ENCODE results near the gene RGS17.
A peak's percentile ranks its signal among the peaks of the same experiment; 100 is the strongest.

Gene RGS17, protein sequence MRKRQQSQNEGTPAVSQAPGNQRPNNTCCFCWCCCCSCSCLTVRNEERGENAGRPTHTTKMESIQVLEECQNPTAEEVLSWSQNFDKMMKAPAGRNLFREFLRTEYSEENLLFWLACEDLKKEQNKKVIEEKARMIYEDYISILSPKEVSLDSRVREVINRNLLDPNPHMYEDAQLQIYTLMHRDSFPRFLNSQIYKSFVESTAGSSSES

DNA sequence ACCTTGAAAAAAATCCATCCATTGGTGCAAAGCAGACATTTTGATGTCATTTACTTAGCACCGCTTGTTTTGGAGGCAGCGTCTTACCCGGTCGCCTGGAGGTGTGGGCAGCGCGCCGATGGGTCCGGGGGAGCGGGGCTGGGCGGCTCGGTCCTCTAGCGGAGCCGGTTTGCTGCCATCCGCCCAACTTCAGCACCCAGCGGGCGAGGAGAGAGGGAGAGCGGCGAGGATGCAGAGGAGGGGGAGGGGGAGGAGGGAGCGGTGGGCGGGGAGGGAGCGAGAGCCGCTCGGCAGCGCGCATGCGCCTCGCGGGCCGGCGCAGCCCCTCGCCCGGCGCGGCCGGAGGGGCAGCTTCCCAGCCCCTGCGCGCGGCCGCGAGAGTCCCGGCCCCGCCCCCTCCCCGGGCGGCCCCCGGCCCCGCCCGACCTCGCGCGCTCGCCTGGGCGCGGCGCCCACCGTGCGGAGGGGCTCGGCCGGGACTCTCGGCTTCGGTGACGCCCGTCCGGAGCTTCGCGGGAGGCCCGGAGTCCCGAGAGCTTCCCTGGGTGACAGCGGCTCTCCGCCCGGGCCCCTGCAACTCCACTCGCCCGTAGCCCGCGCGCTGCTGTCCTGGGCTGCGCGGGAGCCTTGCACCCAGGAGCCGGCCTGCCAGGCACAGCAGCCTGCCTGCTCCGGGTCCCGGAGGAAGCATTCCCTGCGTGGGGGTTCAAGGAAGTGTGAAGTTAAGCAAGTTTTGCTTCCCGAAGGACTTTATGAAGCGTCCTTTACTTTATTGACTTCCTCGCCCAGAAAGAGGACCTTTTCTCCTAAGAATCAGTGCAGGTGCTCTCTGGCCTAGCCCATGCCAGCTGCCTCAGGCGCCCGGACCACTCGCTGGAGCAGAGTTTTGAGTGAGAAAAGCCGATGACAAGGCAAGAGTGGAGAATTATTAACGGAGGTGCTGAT lies at the start of gene RGS17:
RGS17 (minus strand) TSS at position 246 of the 945 bp plus-strand sequence. CDS start 87,264 bp downstream, outside the sequence.
- peak within 1 kb of the TSS; percentile 80 for H3K4me3 ChIP-seq (ENCODE audit: low read depth, low read length)
- CTCF ChIA-PET, result no interaction called here
- DNase-seq (ENCODE audit: low read depth, low spot score), result no peak
- TF ChIP-seq, protein P1, sequence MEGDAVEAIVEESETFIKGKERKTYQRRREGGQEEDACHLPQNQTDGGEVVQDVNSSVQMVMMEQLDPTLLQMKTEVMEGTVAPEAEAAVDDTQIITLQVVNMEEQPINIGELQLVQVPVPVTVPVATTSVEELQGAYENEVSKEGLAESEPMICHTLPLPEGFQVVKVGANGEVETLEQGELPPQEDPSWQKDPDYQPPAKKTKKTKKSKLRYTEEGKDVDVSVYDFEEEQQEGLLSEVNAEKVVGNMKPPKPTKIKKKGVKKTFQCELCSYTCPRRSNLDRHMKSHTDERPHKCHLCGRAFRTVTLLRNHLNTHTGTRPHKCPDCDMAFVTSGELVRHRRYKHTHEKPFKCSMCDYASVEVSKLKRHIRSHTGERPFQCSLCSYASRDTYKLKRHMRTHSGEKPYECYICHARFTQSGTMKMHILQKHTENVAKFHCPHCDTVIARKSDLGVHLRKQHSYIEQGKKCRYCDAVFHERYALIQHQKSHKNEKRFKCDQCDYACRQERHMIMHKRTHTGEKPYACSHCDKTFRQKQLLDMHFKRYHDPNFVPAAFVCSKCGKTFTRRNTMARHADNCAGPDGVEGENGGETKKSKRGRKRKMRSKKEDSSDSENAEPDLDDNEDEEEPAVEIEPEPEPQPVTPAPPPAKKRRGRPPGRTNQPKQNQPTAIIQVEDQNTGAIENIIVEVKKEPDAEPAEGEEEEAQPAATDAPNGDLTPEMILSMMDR (IDR thresholded peaks at IDR 0.05; ENCODE audit: insufficient read depth, low read length, missing control alignments), result no peak
- POLR2A ChIA-PET, result no interaction called here

DNA sequence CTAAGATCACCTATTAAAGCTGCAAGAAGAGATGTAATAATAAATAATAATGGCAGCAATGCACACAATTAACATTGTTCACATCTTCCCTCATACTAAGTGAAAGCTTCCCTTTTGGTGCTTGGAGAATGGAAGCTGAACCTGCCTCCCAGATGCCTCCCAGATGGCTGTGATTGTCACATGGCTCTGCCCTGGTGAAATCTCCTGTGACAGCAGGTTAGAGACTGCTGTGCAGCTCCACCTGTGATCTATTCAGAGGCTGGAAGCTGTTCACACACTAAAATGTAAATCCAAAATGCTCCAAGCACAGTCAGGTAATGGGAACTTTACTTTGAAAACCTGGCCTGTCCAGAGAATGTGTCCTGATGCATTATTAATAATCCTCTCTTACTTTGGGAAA lies 41.7 kb upstream of the RGS17 start:
- ChIA-PET CTCF (no interaction called here), POLR2A (no interaction called here)
- H3K4me3 ChIP-seq (ENCODE audit: low read depth, low read length), result no peak overlapping the region
- no peak for DNase-seq (ENCODE audit: low read depth, low spot score)
- TF ChIP-seq, protein P1 (IDR thresholded peaks at IDR 0.05; ENCODE audit: insufficient read depth, low read length, missing control alignments), result no peak

DNA sequence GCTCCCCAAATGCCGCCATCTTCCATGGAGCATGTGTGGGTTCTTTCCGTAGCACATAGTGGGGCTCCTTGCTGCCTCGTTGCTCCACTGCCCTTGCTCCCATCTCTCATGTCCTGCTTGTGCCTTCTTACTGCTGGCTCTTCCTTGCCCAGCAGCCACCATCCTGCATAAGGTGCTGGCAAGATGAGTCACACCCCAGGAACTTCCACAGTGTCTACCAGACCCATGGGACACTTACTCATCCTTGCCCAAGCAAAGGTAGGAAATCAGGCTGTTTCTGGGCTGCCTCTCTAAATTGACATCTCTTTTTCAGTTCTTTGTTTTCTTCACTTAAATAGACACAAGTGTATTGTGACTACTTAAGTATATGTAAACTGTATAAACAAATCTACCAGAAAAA lies 39.4 kb upstream of the RGS17 start:
- POLR2A ChIA-PET, result no interaction called here
- TF ChIP-seq, protein P1 (IDR thresholded peaks at IDR 0.05; ENCODE audit: insufficient read depth, low read length, missing control alignments), result no peak
- H3K4me3 ChIP-seq (ENCODE audit: low read depth, low read length), result no peak overlapping the region
- no peak for DNase-seq (ENCODE audit: low read depth, low spot score)
- CTCF ChIA-PET, result no interaction called here

DNA sequence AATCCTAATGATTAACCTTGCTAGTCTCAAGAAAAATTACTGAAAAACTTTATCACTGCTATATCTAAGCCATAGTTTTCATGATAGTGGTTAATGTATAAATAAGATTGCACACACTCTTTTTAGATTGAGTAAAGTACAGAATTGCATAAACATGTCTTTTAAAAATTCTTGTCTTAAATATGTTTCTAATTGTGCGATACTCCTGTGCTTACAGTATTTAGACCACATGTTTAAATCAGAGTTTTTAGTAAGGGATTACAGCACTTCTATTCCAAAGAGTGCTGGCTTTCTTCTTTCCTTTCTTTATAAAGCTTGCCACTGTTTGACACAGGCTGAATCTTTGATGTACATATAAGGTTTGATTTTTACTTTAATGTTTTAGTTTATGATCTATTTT lies 36.8 kb upstream of the RGS17 start:
- POLR2A ChIA-PET, result interaction anchor here (1.5 kb wide), 1 partner anchor 42 kb away, joined by 4 read pairs; no protein-coding TSS in a partner anchor
- TF ChIP-seq, protein P1 (IDR thresholded peaks at IDR 0.05; ENCODE audit: insufficient read depth, low read length, missing control alignments), result no peak
- CTCF ChIA-PET, result interaction anchor here (2.1 kb wide), 1 partner anchor 143 kb away, joined by 7 read pairs; no protein-coding TSS in a partner anchor
- no peak overlapping the region for H3K4me3 ChIP-seq (ENCODE audit: low read depth, low read length)
- no peak for DNase-seq (ENCODE audit: low read depth, low spot score)

DNA sequence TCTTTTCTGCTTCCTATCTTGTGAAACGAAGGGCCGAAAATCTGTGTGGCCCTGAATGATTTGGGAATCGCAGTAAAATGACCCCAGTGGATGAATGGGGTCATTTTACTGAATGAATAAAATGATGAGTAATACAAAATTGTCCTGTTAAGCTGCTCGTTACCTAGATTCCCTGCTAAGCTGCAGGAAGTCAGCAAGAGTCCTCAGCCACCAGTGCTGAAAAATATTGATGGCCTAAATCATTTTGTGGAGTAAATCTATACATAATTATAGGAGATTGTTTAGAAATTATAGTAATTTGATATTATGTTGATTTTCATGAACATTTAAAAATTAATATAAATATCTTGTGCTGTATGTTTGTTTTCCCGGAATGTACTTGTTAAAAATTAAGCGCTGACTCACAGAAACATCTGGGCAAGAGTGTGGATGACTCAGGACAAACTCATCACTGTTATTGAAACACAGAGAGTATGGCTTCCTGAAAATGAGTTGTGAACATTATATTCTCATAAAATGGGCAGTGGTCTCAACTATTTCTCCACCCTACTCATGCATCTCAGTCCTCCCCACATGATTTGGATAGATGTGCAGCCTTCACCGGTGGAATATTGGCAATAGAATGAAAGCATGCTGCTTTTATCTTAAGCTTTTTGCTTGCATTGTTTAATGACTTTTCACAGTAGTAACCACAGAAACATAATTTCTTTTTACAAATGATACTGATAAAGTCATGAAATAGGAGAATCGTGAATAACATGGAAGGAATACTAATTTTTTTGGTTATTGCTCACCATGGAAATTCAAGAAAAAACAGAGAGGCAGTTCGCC lies 36.2 kb upstream of the RGS17 start:
- H3K4me3 ChIP-seq (ENCODE audit: low read depth, low read length), result peak overlapping the region; percentile 15; the same call in 1 of the 2 replicates
- DNase-seq (ENCODE audit: low read depth, low spot score), result no peak
- ChIA-PET CTCF (interaction anchor here (2.1 kb wide), 1 partner anchor 142 kb away, joined by 7 read pairs; no protein-coding TSS in a partner anchor), POLR2A (interaction anchor here (1.5 kb wide), 1 partner anchor 43 kb away, joined by 4 read pairs; no protein-coding TSS in a partner anchor)
- TF ChIP-seq, protein P1 (IDR thresholded peaks at IDR 0.05; ENCODE audit: insufficient read depth, low read length, missing control alignments), result no peak
